ENCODE measurements around the gene SIK2.
A peak's percentile ranks its signal among the peaks of the same experiment; 100 is the strongest.
"Not testable (repeated sequence)": the region's sequence is repeated elsewhere in the genome, so short reads cannot be mapped to it uniquely, and the experiment has no call there.

Gene SIK2

GRCh38 chr11:111703576-111703975 lies 101.3 kb downstream of the SIK2 start:
- DNase-seq, result no peak

GRCh38 chr11:111707039-111707690 lies 104.9 kb downstream of the SIK2 start:
- no peak for DNase-seq

- no peak for DNase-seq
These were observed 105.4 kb downstream of the SIK2 start for GRCh38 chr11:111707691-111708067.

GRCh38 chr11:111714522-111714921 lies 112.3 kb downstream of the SIK2 start:
- no peak for DNase-seq

- no peak for DNase-seq
These were observed 113.0 kb downstream of the SIK2 start for GRCh38 chr11:111715142-111715816.

- DNase-seq, result not testable (repeated sequence)
These were observed 115.4 kb downstream of the SIK2 start for GRCh38 chr11:111717660-111718059.

GRCh38 chr11:111718436-111718835 lies 116.2 kb downstream of the SIK2 start:
- peak; percentile 74 for DNase-seq

- no peak for DNase-seq
These were observed 116.6 kb downstream of the SIK2 start for GRCh38 chr11:111718859-111719258.

- DNase-seq, result peak; percentile 41
These were observed 117.1 kb downstream of the SIK2 start for GRCh38 chr11:111719379-111719778.

- no peak for DNase-seq
These were observed 118.7 kb downstream of the SIK2 start for GRCh38 chr11:111720801-111721494.

GRCh38 chr11:111722501-111722900 lies 120.3 kb downstream of the SIK2 start:
- no peak for DNase-seq

- DNase-seq, result no peak
These were observed 121.3 kb downstream of the SIK2 start for GRCh38 chr11:111723595-111723994.

- no peak for DNase-seq
These were observed 122.4 kb downstream of the SIK2 start for GRCh38 chr11:111724615-111725129.

- DNase-seq, result no peak
These were observed 123.4 kb downstream of the SIK2 start for GRCh38 chr11:111725621-111726020.

- DNase-seq, result no peak
These were observed 124.1 kb downstream of the SIK2 start for GRCh38 chr11:111726301-111726713.

GRCh38 chr11:111727431-111727830 lies 125.2 kb downstream of the SIK2 start:
- DNase-seq, result no peak

- no peak for DNase-seq
These were observed 127.0 kb downstream of the SIK2 start for GRCh38 chr11:111729071-111729830.

- no peak for DNase-seq
These were observed 127.6 kb downstream of the SIK2 start for GRCh38 chr11:111729831-111730311.

GRCh38 chr11:111730871-111731591 lies 128.8 kb downstream of the SIK2 start:
- no peak for DNase-seq

- DNase-seq, result no peak
These were observed 129.6 kb downstream of the SIK2 start for GRCh38 chr11:111731821-111732220.

- DNase-seq, result peak; percentile 35
These were observed 130.8 kb downstream of the SIK2 start for GRCh38 chr11:111733016-111733415.

GRCh38 chr11:111733611-111734088 lies 131.4 kb downstream of the SIK2 start:
- no peak for DNase-seq

All from HCEC 1CT (cell line).